K562 (cell line): Measurements from ENCODE around the gene ITPR3. TPM values are rescaled to one million over a fixed set of nuclear protein-coding genes. Genes with fewer than 3 reads are reported as not detected.

Experiments
- CHD1 ChIP-seq: fragments of 200-600 bp; sonication (generic); IDR thresholded peaks from one replicate; pipeline ENCODE4 v1.6.1; 2012; ENCODE audit warnings: mild to moderate bottlenecking, moderate library complexity, low read length, inconsistent platforms
- MIER1 ChIP-seq: fragments of 450-650 bp; IDR thresholded peaks from 2 replicates; pipeline ENCODE4 v1.6.1; 2016; ENCODE audit warnings: antibody characterized with exemption, mild to moderate bottlenecking, low read depth
- PHF8 ChIP-seq: fragments of 200-600 bp; sonication (generic); IDR thresholded peaks from 2 replicates; pipeline ENCODE4 v1.6.1; 2012; ENCODE audit warnings: mixed run types, mild to moderate bottlenecking, inconsistent platforms, low read length, moderate library complexity, borderline replicate concordance
- U2AF2 ChIP-seq: fragments of 200-400 bp; formaldehyde crosslinking; optimal IDR thresholded peaks from 2 replicates; pipeline ENCODE3; 2017; ENCODE audit warnings: low read depth, mild to moderate bottlenecking, low read length
- ZNF184 ChIP-seq: sonication (generic); formaldehyde crosslinking; IDR thresholded peaks from 2 replicates; pipeline ENCODE4 v1.5.0; 2020; ENCODE audit warnings: missing genetic modification reagents
- ZNF217 ChIP-seq: sonication (generic); formaldehyde crosslinking; IDR thresholded peaks from 2 replicates; pipeline ENCODE4 v1.8.0; 2022; ENCODE audit warnings: mild to moderate bottlenecking, missing genetic modification reagents
- ZNF57 ChIP-seq: fragments of 450-650 bp; formaldehyde crosslinking; IDR thresholded peaks from 2 replicates; pipeline ENCODE4 v1.4.0; 2020; ENCODE audit warnings: mild to moderate bottlenecking, moderate library complexity
- polyA plus RNA-seq, 8 experiments: library from polyadenylated mRNA; depleted of rRNA in 4 of 8; stranded (reverse) in 5 of 8; unstranded in 3 of 8; fragments of >200 nt; fragmentation: Nextera tagmentation in 2 of 8; fragmentation: Illumina TruSeq in 1 of 8; extraction: Ambion mirVana in 2 of 8; extraction: Trizol in 1 of 8; gene quantifications; 2 replicates each; pipeline versions ENCODE4 v1.2.1 to v1.2.3, GENCODE V29; 2011 to 2014; ENCODE audit warnings: inconsistent platforms in 1 of 8, missing spikeins in 1 of 8
- total RNA-seq, 7 experiments: library from RNA; depleted of rRNA in 6 of 7; stranded (reverse); fragments of >200 nt in 6 of 7; fragmentation: Illumina TruSeq in 2 of 7; extraction: Trizol in 2 of 7; gene quantifications; 2 replicates each; pipeline versions ENCODE4 v1.2.1 to v1.2.3, GENCODE V29; 2011 to 2021; ENCODE audit warnings: low replicate concordance in 1 of 7
- TF ChIP-seq, protein P1 (sequence below): fragments of 200-600 bp; sonication (generic); IDR thresholded peaks from one replicate; pipeline ENCODE4 v1.6.1; 2012; ENCODE audit warnings: mild to moderate bottlenecking, low read depth, low read length, inconsistent platforms
- TF ChIP-seq, protein P2 (sequence below): sonication (generic); IDR thresholded peaks from 2 replicates; pipeline ENCODE4 v1.6.1; 2016
- TF ChIP-seq, protein P3 (sequence below): fragments of 450-650 bp; IDR thresholded peaks from 2 replicates; pipeline ENCODE4 v1.6.1; 2014; ENCODE audit warnings: low read depth, mild to moderate bottlenecking, moderate library complexity, borderline replicate concordance

The ITPR3 gene
- total and polyA plus RNA-seq, 9 of the 15 experiments (the other 6 are each of a cell fraction or from before 2014, with no cell fraction given) = 0.39 to 35.7 (median 13.2) TPM

GRCh38 chr6:33731751-33732282, 110.7 kb downstream of the ITPR3 start (continued):
- TF ChIP-seq, protein P1, sequence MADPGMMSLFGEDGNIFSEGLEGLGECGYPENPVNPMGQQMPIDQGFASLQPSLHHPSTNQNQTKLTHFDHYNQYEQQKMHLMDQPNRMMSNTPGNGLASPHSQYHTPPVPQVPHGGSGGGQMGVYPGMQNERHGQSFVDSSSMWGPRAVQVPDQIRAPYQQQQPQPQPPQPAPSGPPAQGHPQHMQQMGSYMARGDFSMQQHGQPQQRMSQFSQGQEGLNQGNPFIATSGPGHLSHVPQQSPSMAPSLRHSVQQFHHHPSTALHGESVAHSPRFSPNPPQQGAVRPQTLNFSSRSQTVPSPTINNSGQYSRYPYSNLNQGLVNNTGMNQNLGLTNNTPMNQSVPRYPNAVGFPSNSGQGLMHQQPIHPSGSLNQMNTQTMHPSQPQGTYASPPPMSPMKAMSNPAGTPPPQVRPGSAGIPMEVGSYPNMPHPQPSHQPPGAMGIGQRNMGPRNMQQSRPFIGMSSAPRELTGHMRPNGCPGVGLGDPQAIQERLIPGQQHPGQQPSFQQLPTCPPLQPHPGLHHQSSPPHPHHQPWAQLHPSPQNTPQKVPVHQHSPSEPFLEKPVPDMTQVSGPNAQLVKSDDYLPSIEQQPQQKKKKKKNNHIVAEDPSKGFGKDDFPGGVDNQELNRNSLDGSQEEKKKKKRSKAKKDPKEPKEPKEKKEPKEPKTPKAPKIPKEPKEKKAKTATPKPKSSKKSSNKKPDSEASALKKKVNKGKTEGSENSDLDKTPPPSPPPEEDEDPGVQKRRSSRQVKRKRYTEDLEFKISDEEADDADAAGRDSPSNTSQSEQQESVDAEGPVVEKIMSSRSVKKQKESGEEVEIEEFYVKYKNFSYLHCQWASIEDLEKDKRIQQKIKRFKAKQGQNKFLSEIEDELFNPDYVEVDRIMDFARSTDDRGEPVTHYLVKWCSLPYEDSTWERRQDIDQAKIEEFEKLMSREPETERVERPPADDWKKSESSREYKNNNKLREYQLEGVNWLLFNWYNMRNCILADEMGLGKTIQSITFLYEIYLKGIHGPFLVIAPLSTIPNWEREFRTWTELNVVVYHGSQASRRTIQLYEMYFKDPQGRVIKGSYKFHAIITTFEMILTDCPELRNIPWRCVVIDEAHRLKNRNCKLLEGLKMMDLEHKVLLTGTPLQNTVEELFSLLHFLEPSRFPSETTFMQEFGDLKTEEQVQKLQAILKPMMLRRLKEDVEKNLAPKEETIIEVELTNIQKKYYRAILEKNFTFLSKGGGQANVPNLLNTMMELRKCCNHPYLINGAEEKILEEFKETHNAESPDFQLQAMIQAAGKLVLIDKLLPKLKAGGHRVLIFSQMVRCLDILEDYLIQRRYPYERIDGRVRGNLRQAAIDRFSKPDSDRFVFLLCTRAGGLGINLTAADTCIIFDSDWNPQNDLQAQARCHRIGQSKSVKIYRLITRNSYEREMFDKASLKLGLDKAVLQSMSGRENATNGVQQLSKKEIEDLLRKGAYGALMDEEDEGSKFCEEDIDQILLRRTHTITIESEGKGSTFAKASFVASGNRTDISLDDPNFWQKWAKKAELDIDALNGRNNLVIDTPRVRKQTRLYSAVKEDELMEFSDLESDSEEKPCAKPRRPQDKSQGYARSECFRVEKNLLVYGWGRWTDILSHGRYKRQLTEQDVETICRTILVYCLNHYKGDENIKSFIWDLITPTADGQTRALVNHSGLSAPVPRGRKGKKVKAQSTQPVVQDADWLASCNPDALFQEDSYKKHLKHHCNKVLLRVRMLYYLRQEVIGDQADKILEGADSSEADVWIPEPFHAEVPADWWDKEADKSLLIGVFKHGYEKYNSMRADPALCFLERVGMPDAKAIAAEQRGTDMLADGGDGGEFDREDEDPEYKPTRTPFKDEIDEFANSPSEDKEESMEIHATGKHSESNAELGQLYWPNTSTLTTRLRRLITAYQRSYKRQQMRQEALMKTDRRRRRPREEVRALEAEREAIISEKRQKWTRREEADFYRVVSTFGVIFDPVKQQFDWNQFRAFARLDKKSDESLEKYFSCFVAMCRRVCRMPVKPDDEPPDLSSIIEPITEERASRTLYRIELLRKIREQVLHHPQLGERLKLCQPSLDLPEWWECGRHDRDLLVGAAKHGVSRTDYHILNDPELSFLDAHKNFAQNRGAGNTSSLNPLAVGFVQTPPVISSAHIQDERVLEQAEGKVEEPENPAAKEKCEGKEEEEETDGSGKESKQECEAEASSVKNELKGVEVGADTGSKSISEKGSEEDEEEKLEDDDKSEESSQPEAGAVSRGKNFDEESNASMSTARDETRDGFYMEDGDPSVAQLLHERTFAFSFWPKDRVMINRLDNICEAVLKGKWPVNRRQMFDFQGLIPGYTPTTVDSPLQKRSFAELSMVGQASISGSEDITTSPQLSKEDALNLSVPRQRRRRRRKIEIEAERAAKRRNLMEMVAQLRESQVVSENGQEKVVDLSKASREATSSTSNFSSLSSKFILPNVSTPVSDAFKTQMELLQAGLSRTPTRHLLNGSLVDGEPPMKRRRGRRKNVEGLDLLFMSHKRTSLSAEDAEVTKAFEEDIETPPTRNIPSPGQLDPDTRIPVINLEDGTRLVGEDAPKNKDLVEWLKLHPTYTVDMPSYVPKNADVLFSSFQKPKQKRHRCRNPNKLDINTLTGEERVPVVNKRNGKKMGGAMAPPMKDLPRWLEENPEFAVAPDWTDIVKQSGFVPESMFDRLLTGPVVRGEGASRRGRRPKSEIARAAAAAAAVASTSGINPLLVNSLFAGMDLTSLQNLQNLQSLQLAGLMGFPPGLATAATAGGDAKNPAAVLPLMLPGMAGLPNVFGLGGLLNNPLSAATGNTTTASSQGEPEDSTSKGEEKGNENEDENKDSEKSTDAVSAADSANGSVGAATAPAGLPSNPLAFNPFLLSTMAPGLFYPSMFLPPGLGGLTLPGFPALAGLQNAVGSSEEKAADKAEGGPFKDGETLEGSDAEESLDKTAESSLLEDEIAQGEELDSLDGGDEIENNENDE = no peak
- TF ChIP-seq ZNF57 (CRISPR knock-in tag) = no peak
- TF ChIP-seq, protein P2, sequence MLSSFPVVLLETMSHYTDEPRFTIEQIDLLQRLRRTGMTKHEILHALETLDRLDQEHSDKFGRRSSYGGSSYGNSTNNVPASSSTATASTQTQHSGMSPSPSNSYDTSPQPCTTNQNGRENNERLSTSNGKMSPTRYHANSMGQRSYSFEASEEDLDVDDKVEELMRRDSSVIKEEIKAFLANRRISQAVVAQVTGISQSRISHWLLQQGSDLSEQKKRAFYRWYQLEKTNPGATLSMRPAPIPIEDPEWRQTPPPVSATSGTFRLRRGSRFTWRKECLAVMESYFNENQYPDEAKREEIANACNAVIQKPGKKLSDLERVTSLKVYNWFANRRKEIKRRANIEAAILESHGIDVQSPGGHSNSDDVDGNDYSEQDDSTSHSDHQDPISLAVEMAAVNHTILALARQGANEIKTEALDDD = no peak
- TF ChIP-seq MIER1 = no peak
- no peak for TF ChIP-seq ZNF217 (CRISPR knock-in tag)
- TF ChIP-seq ZNF184 (CRISPR knock-in tag) = no peak
- no peak for TF ChIP-seq CHD1
- TF ChIP-seq, protein P3, sequence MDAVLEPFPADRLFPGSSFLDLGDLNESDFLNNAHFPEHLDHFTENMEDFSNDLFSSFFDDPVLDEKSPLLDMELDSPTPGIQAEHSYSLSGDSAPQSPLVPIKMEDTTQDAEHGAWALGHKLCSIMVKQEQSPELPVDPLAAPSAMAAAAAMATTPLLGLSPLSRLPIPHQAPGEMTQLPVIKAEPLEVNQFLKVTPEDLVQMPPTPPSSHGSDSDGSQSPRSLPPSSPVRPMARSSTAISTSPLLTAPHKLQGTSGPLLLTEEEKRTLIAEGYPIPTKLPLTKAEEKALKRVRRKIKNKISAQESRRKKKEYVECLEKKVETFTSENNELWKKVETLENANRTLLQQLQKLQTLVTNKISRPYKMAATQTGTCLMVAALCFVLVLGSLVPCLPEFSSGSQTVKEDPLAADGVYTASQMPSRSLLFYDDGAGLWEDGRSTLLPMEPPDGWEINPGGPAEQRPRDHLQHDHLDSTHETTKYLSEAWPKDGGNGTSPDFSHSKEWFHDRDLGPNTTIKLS = no peak
- TF ChIP-seq U2AF2 = no peak
- no peak for TF ChIP-seq PHF8
